Esophagus squamous epithelium (tissue), 4 donors: ENCODE data around the gene ERP44.
"Not testable (repeated sequence)": the region's sequence is repeated elsewhere in the genome, so short reads cannot be mapped to it uniquely, and the experiment has no call there.

ENCODE experiments used
- CTCF ChIP-seq, 6 experiments: fragments of 450-650 bp in 4 of 6; fragments of 200-600 bp in 2 of 6; sonication (generic) in 2 of 6; IDR thresholded peaks; one replicate each; pipeline ENCODE4 v1.5.1; 2016 to 2019; ENCODE audit warnings: antibody characterized with exemption in 6 of 6, mild to moderate bottlenecking in 4 of 6, moderate library complexity in 4 of 6
- POLR2A ChIP-seq, 4 donors: fragments of 450-650 bp; IDR thresholded peaks; one replicate each; pipeline ENCODE4 v1.6.1; 2017; ENCODE audit warnings: antibody characterized with exemption in 4 of 4, mild to moderate bottlenecking in 4 of 4, moderate library complexity in 3 of 4

GRCh38 chr9:100136799-100137198 lies 38.0 kb upstream of the ERP44 start:
- not testable (repeated sequence) for TF ChIP-seq POLR2A, CTCF (IDR thresholded peaks at IDR 0.05)
